GM12891 (cell line): ENCODE results near the gene NUP155.

Experiments
- POLR2A ChIP-seq: IDR thresholded peaks from 2 replicates; pipeline ENCODE4 v1.6.1; 2011; ENCODE audit warnings: low read depth, low read length, control low read depth
- POLR2AphosphoS5 ChIP-seq: IDR thresholded peaks from 2 replicates; pipeline ENCODE4 v1.6.1; 2011; ENCODE audit warnings: low read depth, low read length, control low read depth

GRCh38 chr5:37391591-37391990, 20.7 kb upstream of the NUP155 start:
- TF ChIP-seq POLR2AphosphoS5 = no peak
- TF ChIP-seq POLR2A = no peak
